GM18498 (cell line): ENCODE measurements around the gene OR4E2.
A peak's percentile ranks its signal among the peaks of the same experiment; 100 is the strongest.
"Not testable (repeated sequence)": the region's sequence is repeated elsewhere in the genome, so short reads cannot be mapped to it uniquely, and the experiment has no call there.

ENCODE experiments used
- ATAC-seq: cut with Tn5 transposase; IDR thresholded peaks from one replicate; pipeline ENCODE4 v1.9.1; 2021; ENCODE audit warnings: mild to moderate bottlenecking, moderate library complexity; ENCODE audit not compliant: unreplicated experiment

The OR4E2 gene

GRCh38 chr14:21694425-21694824 is 40.8 kb downstream of the OR4E2 start:
- no peak for ATAC-seq

- not testable (repeated sequence) for ATAC-seq
These were observed 44.0 kb downstream of the OR4E2 start for GRCh38 chr14:21697662-21698061.

- not testable (repeated sequence) for ATAC-seq
These were observed 44.9 kb downstream of the OR4E2 start for GRCh38 chr14:21698538-21698937.

GRCh38 chr14:21699551-21699950 is 45.9 kb downstream of the OR4E2 start:
- no peak for ATAC-seq

GRCh38 chr14:21702316-21702715 is 48.7 kb downstream of the OR4E2 start:
- ATAC-seq: no peak

GRCh38 chr14:21703357-21704326 is 50.0 kb downstream of the OR4E2 start:
- no peak for ATAC-seq

- no peak for ATAC-seq
These were observed 50.7 kb downstream of the OR4E2 start for GRCh38 chr14:21704338-21704737.

GRCh38 chr14:21711360-21711961 is 57.8 kb downstream of the OR4E2 start:
- ATAC-seq: peak; percentile 54

- ATAC-seq: no peak
These were observed 58.4 kb downstream of the OR4E2 start for GRCh38 chr14:21712036-21712435.

GRCh38 chr14:21714318-21714929 is 60.8 kb downstream of the OR4E2 start:
- ATAC-seq: no peak
